HK-2 (cell line): ENCODE measurements around the gene USP32.
"Not testable (repeated sequence)": the region's sequence is repeated elsewhere in the genome, so short reads cannot be mapped to it uniquely, and the experiment has no call there.

Experiments
- DNase-seq: peaks from one replicate; pipeline ENCODE4 v3.0.0-alpha.2; 2018; ENCODE audit not compliant: unreplicated experiment

USP32 gene

GRCh38 chr17:60240290-60240689, 151.6 kb downstream of the USP32 start:
- DNase-seq, result no peak

GRCh38 chr17:60231691-60232090, 160.2 kb downstream of the USP32 start:
- DNase-seq, result no peak

GRCh38 chr17:60231234-60231633, 160.7 kb downstream of the USP32 start:
- DNase-seq, result no peak

- no peak for DNase-seq
Observed at GRCh38 chr17:60230358-60230757, 161.6 kb downstream of the USP32 start.

GRCh38 chr17:60229188-60229802, 162.6 kb downstream of the USP32 start:
- DNase-seq, result no peak

GRCh38 chr17:60227276-60227675, 164.7 kb downstream of the USP32 start:
- not testable (repeated sequence) for DNase-seq

- DNase-seq, result no peak
Observed at GRCh38 chr17:60224064-60224463, 167.9 kb downstream of the USP32 start.

- no peak for DNase-seq
Observed at GRCh38 chr17:60223456-60223855, 168.5 kb downstream of the USP32 start.

GRCh38 chr17:60218774-60219173, 173.2 kb downstream of the USP32 start:
- DNase-seq, result not testable (repeated sequence)

GRCh38 chr17:60215895-60216294, 176.0 kb downstream of the USP32 start:
- not testable (repeated sequence) for DNase-seq

- DNase-seq, result not testable (repeated sequence)
Observed at GRCh38 chr17:60211282-60211681, 180.7 kb downstream of the USP32 start.

- not testable (repeated sequence) for DNase-seq
Observed at GRCh38 chr17:60208302-60208701, 183.6 kb downstream of the USP32 start.

GRCh38 chr17:60205782-60206181, 186.2 kb downstream of the USP32 start:
- DNase-seq, result not testable (repeated sequence)

- not testable (repeated sequence) for DNase-seq
Observed at GRCh38 chr17:60198630-60199029, 193.3 kb downstream of the USP32 start.

- DNase-seq, result not testable (repeated sequence)
Observed at GRCh38 chr17:60194141-60194540, 197.8 kb downstream of the USP32 start.

GRCh38 chr17:60193482-60193881, 198.5 kb downstream of the USP32 start:
- no peak for DNase-seq

GRCh38 chr17:60193032-60193431, 198.9 kb downstream of the USP32 start:
- DNase-seq, result not testable (repeated sequence)

- not testable (repeated sequence) for DNase-seq
Observed at GRCh38 chr17:60190032-60190431, 201.9 kb downstream of the USP32 start.

GRCh38 chr17:60188759-60189158, 203.2 kb downstream of the USP32 start:
- DNase-seq, result no peak

- not testable (repeated sequence) for DNase-seq
Observed at GRCh38 chr17:60186846-60187745, 204.8 kb downstream of the USP32 start.

- not testable (repeated sequence) for DNase-seq
Observed at GRCh38 chr17:60186372-60186771, 205.6 kb downstream of the USP32 start.

- DNase-seq, result not testable (repeated sequence)
Observed at GRCh38 chr17:60180380-60180779, 211.6 kb downstream of the USP32 start.

GRCh38 chr17:60178180-60178579, 213.8 kb downstream of the USP32 start:
- not testable (repeated sequence) for DNase-seq
